ENCODE results near the gene CCDC9. TPM values are rescaled to one million over a fixed set of nuclear protein-coding genes. Genes with fewer than 3 reads are reported as not detected.

CCDC9 gene
- total and polyA plus RNA-seq, 2 of the 8 experiments (the other 6 are each of a cell fraction or from before 2014, with no cell fraction given) = 3.7 to 29.8 TPM

- TF ChIP-seq RNF2 (IDR thresholded peaks at IDR 0.05; ENCODE audit: borderline replicate concordance, low read depth, low read length, missing control alignments, poor library complexity, severe bottlenecking) (no peak), GABPA (IDR thresholded peaks at IDR 0.05; ENCODE audit: borderline replicate concordance, insufficient read depth, low read length) (no peak), SUZ12 (IDR thresholded peaks at IDR 0.05; ENCODE audit: low read length) (no peak)
Measured at GRCh38 chr19:47258895-47259555, 2.7 kb downstream of the CCDC9 start (continued).

Measured in H1 (cell line).